Calu3 (cell line): ENCODE data around the gene CHN2. TPM values are rescaled to one million over a fixed set of nuclear protein-coding genes. Genes with fewer than 3 reads are reported as not detected.

Experiments
- BruUV-seq: library from RNA; stranded (reverse); fragments of 400-500 nt; replicated peaks from 2 replicates; lab custom pipeline; 2021; lab: Mats Ljungman, UMichigan
- CTCF ChIA-PET: fragments of 300-600 bp; sonication (Branson Sonifier 250); formaldehyde crosslinking; loops from one replicate; lab custom pipeline; 2022; ENCODE audit warnings: antibody characterized with exemption; lab: Charles Lee
- DNase-seq: peaks from one replicate; pipeline ENCODE4 v3.0.0; 2022
- H3K27ac Mint-ChIP-seq: one replicate; pipeline ENCODE4 v1.8.0; 2022; ENCODE audit warnings: mixed read lengths; ENCODE audit not compliant: unreplicated experiment
- H3K27me3 Mint-ChIP-seq: one replicate; pipeline ENCODE4 v1.8.0; 2022; ENCODE audit warnings: mixed read lengths; ENCODE audit not compliant: unreplicated experiment
- H3K36me3 Mint-ChIP-seq: one replicate; pipeline ENCODE4 v1.8.0; 2022; ENCODE audit warnings: mild to moderate bottlenecking, moderate library complexity, mixed read lengths; ENCODE audit not compliant: insufficient read depth, unreplicated experiment
- H3K4me1 Mint-ChIP-seq: one replicate; pipeline ENCODE4 v1.8.0; 2022; ENCODE audit warnings: mild to moderate bottlenecking, low read depth, mixed read lengths; ENCODE audit not compliant: unreplicated experiment
- H3K4me3 Mint-ChIP-seq: one replicate; pipeline ENCODE4 v1.8.0; 2022; ENCODE audit warnings: mild to moderate bottlenecking, low read depth, moderate library complexity, mixed read lengths; ENCODE audit not compliant: unreplicated experiment
- H3K9me3 Mint-ChIP-seq: one replicate; pipeline ENCODE4 v1.8.0; 2022; ENCODE audit warnings: low read depth, mixed read lengths; ENCODE audit not compliant: unreplicated experiment
- CTCF ChIP-seq: fragments of 200-600 bp; IDR thresholded peaks from one replicate; pipeline ENCODE4 v1.8.0; 2022; ENCODE audit warnings: antibody characterized with exemption; ENCODE audit not compliant: unreplicated experiment
- intact Hi-C: fragments of 100-400 bp; cut with micrococcal nuclease; formaldehyde crosslinking; loops from one replicate; pipeline ENCODE4 v1.10.0; 2022; ENCODE audit not compliant: unreplicated experiment
- total RNA-seq: library from RNA; stranded (reverse); gene quantifications from 2 replicates; pipeline ENCODE4 v1.2.3, GENCODE V29; 2022

The CHN2 gene
- total RNA-seq, 1 experiment from 2014 or later, result 12.4 TPM

- H3K9me3 Mint-ChIP-seq, result no peaks in the 10 kb centered on the region
- no TSS peak for BruUV-seq
- H3K36me3 Mint-ChIP-seq, result peaks cover 11% of the 10 kb centered on the region
- intact Hi-C loops, result no loop called here
- peak overlapping the region; percentile 70 for H3K27ac Mint-ChIP-seq
- H3K4me3 Mint-ChIP-seq, result peak overlapping the region; percentile 35
- no peaks in the 10 kb centered on the region for H3K27me3 Mint-ChIP-seq
- peaks cover 47% of the 10 kb centered on the region for H3K4me1 Mint-ChIP-seq
- CTCF ChIA-PET, result interaction anchor here (0.5 to 2.0 kb wide), 11 partner anchors 13 to 454 kb away, joined by 3 to 9 read pairs (median 5); partner anchors contain the start of gene PRR15
- DNase-seq, result peak; percentile 74
- no peak for TF ChIP-seq CTCF
Observed at GRCh38 chr7:29375641-29376562, 181.3 kb downstream of the CHN2 start.

- intact Hi-C loops, result no loop called here
- Mint-ChIP-seq H3K4me1 (peaks cover 31% of the 10 kb centered on the region), H3K27ac (no peak overlapping the region), H3K36me3 (peaks cover 11% of the 10 kb centered on the region), H3K4me3 (no peak overlapping the region), H3K9me3 (no peaks in the 10 kb centered on the region), H3K27me3 (no peaks in the 10 kb centered on the region)
- no TSS peak for BruUV-seq
- DNase-seq, result no peak
- no peak for TF ChIP-seq CTCF
- CTCF ChIA-PET, result interaction anchor here (1.9 to 2.0 kb wide), 2 partner anchors 31 to 271 kb away, joined by 6 to 8 read pairs; no protein-coding TSS in a partner anchor
Observed at GRCh38 chr7:29377718-29378117, 183.1 kb downstream of the CHN2 start.

DNA sequence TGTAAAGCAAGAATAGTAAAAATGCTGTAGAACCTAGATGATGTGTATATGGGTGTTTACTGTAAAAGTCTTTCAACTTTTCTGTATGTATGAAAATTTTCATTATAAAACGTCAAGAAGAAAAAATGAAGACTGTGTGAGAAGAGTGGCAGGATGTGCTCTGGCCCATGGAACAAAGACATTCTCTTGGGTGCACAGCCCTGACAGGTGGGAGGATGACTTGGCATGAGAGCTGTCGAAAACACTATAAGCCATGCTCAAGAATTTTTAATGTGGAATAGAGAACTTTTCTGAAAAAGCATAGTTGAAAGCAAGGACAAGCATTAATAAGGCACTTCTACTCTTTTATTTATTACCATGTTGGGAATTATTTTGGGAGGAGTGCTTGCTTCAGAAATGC lies 185.0 kb downstream of the CHN2 start:
- Mint-ChIP-seq H3K4me3 (no peak overlapping the region), H3K4me1 (peaks cover 31% of the 10 kb centered on the region), H3K9me3 (no peaks in the 10 kb centered on the region), H3K36me3 (peaks cover 11% of the 10 kb centered on the region), H3K27ac (no peak overlapping the region), H3K27me3 (no peaks in the 10 kb centered on the region)
- no peak for TF ChIP-seq CTCF
- intact Hi-C loops, result no loop called here
- no peak for DNase-seq
- CTCF ChIA-PET, result interaction anchor here (0.7 kb wide), 1 partner anchor 287 kb away, joined by 3 read pairs; no protein-coding TSS in a partner anchor
- BruUV-seq, result no TSS peak

DNA sequence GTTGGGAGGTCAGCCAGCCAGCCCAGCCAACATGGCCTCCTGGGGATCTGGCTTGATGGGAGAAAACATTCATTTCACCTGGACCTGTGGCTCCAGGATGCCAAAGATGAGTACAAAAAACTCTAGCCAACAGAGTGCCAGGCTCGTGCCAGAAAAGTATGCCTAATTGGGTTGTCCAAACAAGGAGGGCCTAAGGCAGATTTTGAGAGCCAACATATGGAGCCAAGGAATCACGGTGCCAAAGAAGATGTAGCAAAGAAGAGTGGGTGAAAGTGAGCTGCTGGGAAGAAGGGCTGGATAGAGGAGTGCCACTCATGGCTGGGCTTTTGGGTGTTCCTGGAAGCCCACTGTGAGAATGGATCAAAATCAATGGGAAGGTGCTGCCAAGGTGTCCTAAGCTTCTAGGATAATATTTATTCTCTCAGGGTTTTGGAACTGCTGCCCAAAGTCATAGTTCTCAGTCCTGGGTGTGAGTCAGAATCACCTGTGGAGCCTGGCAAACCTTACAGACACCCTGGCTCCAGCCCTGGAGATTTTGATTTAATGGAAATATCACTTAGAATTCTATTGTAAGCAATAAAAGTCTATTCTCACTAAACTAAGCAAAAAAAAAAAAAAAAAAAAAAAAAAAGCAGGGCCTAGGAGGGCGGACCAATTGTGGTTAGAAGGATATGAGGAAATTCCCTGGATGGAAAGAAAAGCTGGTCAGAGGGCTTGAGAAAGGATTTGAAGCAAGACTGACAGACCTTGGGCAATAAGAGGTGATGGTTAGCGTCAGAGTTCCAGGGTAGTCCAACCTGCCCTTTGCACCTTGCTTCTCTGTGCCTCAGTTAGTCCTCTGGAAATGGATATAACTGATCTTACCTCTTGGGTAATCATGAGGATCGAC lies 186.9 kb downstream of the CHN2 start:
- Mint-ChIP-seq H3K27me3 (no peaks in the 10 kb centered on the region), H3K4me3 (no peak overlapping the region), H3K36me3 (no peaks in the 10 kb centered on the region), H3K27ac (no peak overlapping the region), H3K4me1 (peaks cover 17% of the 10 kb centered on the region), H3K9me3 (no peaks in the 10 kb centered on the region)
- DNase-seq, result no peak
- CTCF ChIA-PET, result interaction anchor here (0.6 kb wide), 1 partner anchor 68 kb away, joined by 3 read pairs; no protein-coding TSS in a partner anchor
- no peak for TF ChIP-seq CTCF
- intact Hi-C loops, result no loop called here
- BruUV-seq, result no TSS peak
